ENCODE data around the gene EIF4E2.

Gene EIF4E2

GRCh38 chr2:232513353-232513752 is 37.1 kb upstream of the EIF4E2 start:
- no peaks in the 10 kb centered on the region for H3K36me3 ChIP-seq (ENCODE audit: control insufficient read depth in 1 of 2, insufficient read depth in 2 of 2, low read depth in 1 of 2, low read length in 2 of 2)
- DNase-seq: no peak
- peaks cover 67 to 70% of the 10 kb centered on the region in 2 experiments for H3K27me3 ChIP-seq (ENCODE audit: control insufficient read depth in 1 of 2, insufficient read depth in 1 of 2, low read length in 2 of 2)
- H3K4me2 ChIP-seq (ENCODE audit: low read length, poor library complexity, severe bottlenecking): no peak overlapping the region
- no peak overlapping the region for H3K9ac ChIP-seq (ENCODE audit: low read length)
- no peak overlapping the region for H2AFZ ChIP-seq (ENCODE audit: low read depth, low read length)
- no peak overlapping the region for H3K27ac ChIP-seq (ENCODE audit: low read length, poor library complexity, severe bottlenecking)
- H2BK120ac ChIP-seq (ENCODE audit: low read depth, low read length): no peak overlapping the region
- H2BK5ac ChIP-seq (ENCODE audit: low read depth, low read length, poor library complexity, severe bottlenecking): no peak overlapping the region
- no peak overlapping the region for H4K91ac ChIP-seq (ENCODE audit: low read length)
- H3K4ac ChIP-seq (ENCODE audit: low read depth in 1 of 2, low read length in 2 of 2): no peak overlapping the region
- no peaks in the 10 kb centered on the region for H3K79me1 ChIP-seq (replicated peaks; ENCODE audit: low read length, poor library complexity, severe bottlenecking)
- H2BK12ac ChIP-seq (ENCODE audit: low read length in 2 of 2): no peak overlapping the region
- 75% methylated on average over 2 of the region's 5 CpGs for WGBS
- H3K18ac ChIP-seq (ENCODE audit: low read depth in 1 of 2, low read length in 2 of 2): no peak overlapping the region
- no peak overlapping the region for H2AK5ac ChIP-seq (ENCODE audit: low read length, severe bottlenecking)
- no peak overlapping the region for H3K14ac ChIP-seq (ENCODE audit: low read length in 2 of 2)
- no peaks in the 10 kb centered on the region for H3K9me3 ChIP-seq (ENCODE audit: control insufficient read depth, low read length)
- H2BK15ac ChIP-seq (ENCODE audit: low read depth, poor library complexity, severe bottlenecking): no peak overlapping the region
- H3K23ac ChIP-seq (ENCODE audit: low read length in 2 of 2): no peak overlapping the region
- H3K4me3 ChIP-seq (ENCODE audit: insufficient read depth in 1 of 2, low read depth in 1 of 2, low read length in 2 of 2): no peak overlapping the region
- H3K4me1 ChIP-seq (ENCODE audit: control insufficient read depth, insufficient read depth, low read depth, low read length): no peaks in the 10 kb centered on the region
- H4K8ac ChIP-seq (ENCODE audit: low read length): no peak overlapping the region

DNA sequence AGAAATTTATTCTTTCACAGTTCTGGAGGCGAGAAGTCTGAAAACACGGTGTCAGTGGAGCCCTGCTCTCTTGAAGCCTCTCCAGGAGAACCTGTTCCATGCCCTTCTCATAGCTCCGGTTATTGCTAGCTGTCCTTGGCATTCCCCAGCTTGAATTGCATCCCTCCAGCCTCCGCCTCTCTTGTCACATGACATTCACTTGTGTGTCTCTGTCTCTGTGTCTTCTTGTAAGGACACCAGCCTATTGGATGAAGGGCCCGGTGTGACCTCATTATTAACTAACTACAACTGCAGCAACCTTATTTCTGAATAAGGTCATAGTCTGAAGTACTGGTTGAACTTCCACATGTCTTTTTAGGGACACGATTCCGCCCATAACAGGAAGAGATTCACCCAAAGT is 34.9 kb upstream of the EIF4E2 start:
- Histone ChIP-seq H3K79me1 (replicated peaks; ENCODE audit: low read length, poor library complexity, severe bottlenecking) (no peaks in the 10 kb centered on the region), H3K36me3 (ENCODE audit: control insufficient read depth in 1 of 2, insufficient read depth in 2 of 2, low read depth in 1 of 2, low read length in 2 of 2) (no peaks in the 10 kb centered on the region), H3K9ac (ENCODE audit: low read length) (no peak overlapping the region), H2BK15ac (ENCODE audit: low read depth, poor library complexity, severe bottlenecking) (no peak overlapping the region), H3K27ac (ENCODE audit: low read length, poor library complexity, severe bottlenecking) (no peak overlapping the region), H3K4me1 (ENCODE audit: control insufficient read depth, insufficient read depth, low read depth, low read length) (no peaks in the 10 kb centered on the region), H2BK12ac (ENCODE audit: low read length in 2 of 2) (no peak overlapping the region), H2BK5ac (ENCODE audit: low read depth, low read length, poor library complexity, severe bottlenecking) (no peak overlapping the region), H2BK120ac (ENCODE audit: low read depth, low read length) (no peak overlapping the region), H3K4me2 (ENCODE audit: low read length, poor library complexity, severe bottlenecking) (no peak overlapping the region), H3K4ac (ENCODE audit: low read depth in 1 of 2, low read length in 2 of 2) (no peak overlapping the region), H3K27me3 (ENCODE audit: control insufficient read depth in 1 of 2, insufficient read depth in 1 of 2, low read length in 2 of 2) (peaks cover 79 to 83% of the 10 kb centered on the region in 2 experiments), H4K91ac (ENCODE audit: low read length) (no peak overlapping the region), H4K8ac (ENCODE audit: low read length) (no peak overlapping the region), H3K4me3 (ENCODE audit: insufficient read depth in 1 of 2, low read depth in 1 of 2, low read length in 2 of 2) (no peak overlapping the region), H2AK5ac (ENCODE audit: low read length, severe bottlenecking) (no peak overlapping the region), H2AFZ (ENCODE audit: low read depth, low read length) (no peak overlapping the region), H3K9me3 (ENCODE audit: control insufficient read depth, low read length) (no peaks in the 10 kb centered on the region), H3K14ac (ENCODE audit: low read length in 2 of 2) (no peak overlapping the region), H3K18ac (ENCODE audit: low read depth in 1 of 2, low read length in 2 of 2) (no peak overlapping the region), H3K23ac (ENCODE audit: low read length in 2 of 2) (no peak overlapping the region)
- 78% methylated on average over 7 of the region's 7 CpGs for WGBS
- no peak for DNase-seq

DNA sequence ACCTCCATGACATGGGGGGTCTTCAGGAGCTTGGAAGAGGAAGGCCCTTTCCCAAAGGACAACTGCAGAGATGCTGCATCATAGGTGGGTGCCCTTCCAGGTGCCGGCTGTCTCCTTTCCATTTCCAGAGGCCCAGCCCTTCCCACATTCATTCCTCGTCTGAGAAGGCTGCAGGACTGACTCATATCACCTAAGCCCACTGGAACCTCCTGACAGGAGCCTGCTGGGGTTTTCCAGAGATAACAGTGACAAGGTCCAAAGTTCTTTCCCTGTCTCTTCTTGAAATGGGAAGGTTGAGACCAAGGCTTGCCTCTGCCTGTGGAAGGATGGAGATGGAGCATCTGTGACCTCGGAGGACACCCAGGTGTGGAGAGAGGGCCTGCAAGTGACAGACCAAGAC is 33.9 kb upstream of the EIF4E2 start:
- H4K91ac ChIP-seq (ENCODE audit: low read length): no peak overlapping the region
- 72% methylated on average over 3 of the region's 3 CpGs for WGBS
- H3K9me3 ChIP-seq (ENCODE audit: control insufficient read depth, low read length): no peaks in the 10 kb centered on the region
- no peaks in the 10 kb centered on the region for H3K4me1 ChIP-seq (ENCODE audit: control insufficient read depth, insufficient read depth, low read depth, low read length)
- no peak overlapping the region for H2BK12ac ChIP-seq (ENCODE audit: low read length in 2 of 2)
- no peak overlapping the region for H2AK5ac ChIP-seq (ENCODE audit: low read length, severe bottlenecking)
- H3K9ac ChIP-seq (ENCODE audit: low read length): no peak overlapping the region
- peaks cover 84 to 87% of the 10 kb centered on the region in 2 experiments for H3K27me3 ChIP-seq (ENCODE audit: control insufficient read depth in 1 of 2, insufficient read depth in 1 of 2, low read length in 2 of 2)
- no peak overlapping the region for H2BK15ac ChIP-seq (ENCODE audit: low read depth, poor library complexity, severe bottlenecking)
- no peak overlapping the region for H3K18ac ChIP-seq (ENCODE audit: low read depth in 1 of 2, low read length in 2 of 2)
- no peak overlapping the region for H3K27ac ChIP-seq (ENCODE audit: low read length, poor library complexity, severe bottlenecking)
- no peak overlapping the region for H2BK5ac ChIP-seq (ENCODE audit: low read depth, low read length, poor library complexity, severe bottlenecking)
- H4K8ac ChIP-seq (ENCODE audit: low read length): no peak overlapping the region
- no peak overlapping the region for H2BK120ac ChIP-seq (ENCODE audit: low read depth, low read length)
- H2AFZ ChIP-seq (ENCODE audit: low read depth, low read length): no peak overlapping the region
- H3K79me1 ChIP-seq (replicated peaks; ENCODE audit: low read length, poor library complexity, severe bottlenecking): no peaks in the 10 kb centered on the region
- H3K4me2 ChIP-seq (ENCODE audit: low read length, poor library complexity, severe bottlenecking): no peak overlapping the region
- no peak for DNase-seq
- H3K4me3 ChIP-seq (ENCODE audit: insufficient read depth in 1 of 2, low read depth in 1 of 2, low read length in 2 of 2): no peak overlapping the region
- H3K14ac ChIP-seq (ENCODE audit: low read length in 2 of 2): no peak overlapping the region
- H3K23ac ChIP-seq (ENCODE audit: low read length in 2 of 2): no peak overlapping the region
- H3K4ac ChIP-seq (ENCODE audit: low read depth in 1 of 2, low read length in 2 of 2): no peak overlapping the region
- H3K36me3 ChIP-seq (ENCODE audit: control insufficient read depth in 1 of 2, insufficient read depth in 2 of 2, low read depth in 1 of 2, low read length in 2 of 2): no peaks in the 10 kb centered on the region

DNA sequence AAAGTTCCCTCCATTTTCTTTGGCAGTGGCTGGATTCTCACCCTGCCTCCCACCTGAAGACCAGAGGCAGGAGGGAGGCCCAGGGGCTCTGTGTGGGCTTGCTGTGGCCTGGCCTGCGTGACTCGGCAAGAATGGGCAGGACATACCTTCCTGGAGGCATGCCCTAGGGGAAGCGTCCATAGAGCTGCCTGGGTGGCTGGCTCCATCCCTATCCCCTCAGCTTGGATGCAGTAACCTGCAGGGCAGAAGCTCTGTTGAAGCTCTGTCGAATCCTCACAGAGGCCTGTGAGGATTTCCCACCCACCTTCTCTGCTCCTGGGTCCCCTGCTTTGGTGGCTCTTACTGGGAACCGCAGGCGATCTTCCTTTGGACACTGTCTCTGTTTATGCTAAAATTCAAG is 31.6 kb upstream of the EIF4E2 start:
- H2BK5ac ChIP-seq (ENCODE audit: low read depth, low read length, poor library complexity, severe bottlenecking): no peak overlapping the region
- no peak overlapping the region for H2AK5ac ChIP-seq (ENCODE audit: low read length, severe bottlenecking)
- no peak overlapping the region for H2BK12ac ChIP-seq (ENCODE audit: low read length in 2 of 2)
- no peak overlapping the region for H3K4ac ChIP-seq (ENCODE audit: low read depth in 1 of 2, low read length in 2 of 2)
- H3K79me1 ChIP-seq (replicated peaks; ENCODE audit: low read length, poor library complexity, severe bottlenecking): no peaks in the 10 kb centered on the region
- no peak overlapping the region for H4K8ac ChIP-seq (ENCODE audit: low read length)
- no peak overlapping the region for H2BK120ac ChIP-seq (ENCODE audit: low read depth, low read length)
- no peak overlapping the region for H3K9ac ChIP-seq (ENCODE audit: low read length)
- WGBS: 63% methylated on average over 6 of the region's 6 CpGs
- H3K4me2 ChIP-seq (ENCODE audit: low read length, poor library complexity, severe bottlenecking): no peak overlapping the region
- H3K23ac ChIP-seq (ENCODE audit: low read length in 2 of 2): peak overlapping the region in 1 of 2 experiments; percentile 36
- no peak overlapping the region for H2BK15ac ChIP-seq (ENCODE audit: low read depth, poor library complexity, severe bottlenecking)
- H3K27ac ChIP-seq (ENCODE audit: low read length, poor library complexity, severe bottlenecking): no peak overlapping the region
- H3K9me3 ChIP-seq (ENCODE audit: control insufficient read depth, low read length): no peaks in the 10 kb centered on the region
- H3K4me1 ChIP-seq (ENCODE audit: control insufficient read depth, insufficient read depth, low read depth, low read length): peaks cover 13% of the 10 kb centered on the region
- DNase-seq: no peak
- H2AFZ ChIP-seq (ENCODE audit: low read depth, low read length): no peak overlapping the region
- no peak overlapping the region for H3K14ac ChIP-seq (ENCODE audit: low read length in 2 of 2)
- H3K18ac ChIP-seq (ENCODE audit: low read depth in 1 of 2, low read length in 2 of 2): no peak overlapping the region
- H3K36me3 ChIP-seq (ENCODE audit: control insufficient read depth in 1 of 2, insufficient read depth in 2 of 2, low read depth in 1 of 2, low read length in 2 of 2): no peaks in the 10 kb centered on the region
- peaks cover 82 to 84% of the 10 kb centered on the region in 2 experiments for H3K27me3 ChIP-seq (ENCODE audit: control insufficient read depth in 1 of 2, insufficient read depth in 1 of 2, low read length in 2 of 2)
- H3K4me3 ChIP-seq (ENCODE audit: insufficient read depth in 1 of 2, low read depth in 1 of 2, low read length in 2 of 2): no peak overlapping the region
- no peak overlapping the region for H4K91ac ChIP-seq (ENCODE audit: low read length)

All from mesenchymal stem cell (in vitro differentiated cells and primary cell).